Naive thymus-derived CD4-positive, alpha-beta T cell (primary cell): ENCODE data around the gene LDLR. TPM values are rescaled to one million over a fixed set of nuclear protein-coding genes. Genes with fewer than 3 reads are reported as not detected.
A peak's percentile ranks its signal among the peaks of the same experiment; 100 is the strongest.
"Not testable (repeated sequence)": the region's sequence is repeated elsewhere in the genome, so short reads cannot be mapped to it uniquely, and the experiment has no call there.

Experiments
- ATAC-seq: fragments of 150-1000 bp; cut with Tn5 transposase; 2 replicates; pipeline ENCODE4 v1.10.0; 2021; ENCODE audit warnings: mild to moderate bottlenecking, moderate library complexity
- CTCF ChIA-PET: fragments of 350-600 bp; sonication (Branson Sonifier 250); formaldehyde crosslinking; loops from one replicate; lab custom pipeline; 2021; ENCODE audit warnings: antibody characterized with exemption; lab: Charles Lee
- POLR2A ChIA-PET: fragments of 350-600 bp; sonication (Branson Sonifier 250); formaldehyde crosslinking; loops from one replicate; lab custom pipeline; 2021; ENCODE audit warnings: antibody characterized with exemption, inconsistent platforms; lab: Charles Lee
- DNase-seq, 9 donors: peaks; one replicate each; pipeline versions ENCODE4 v3.0.0 to v3.0.0-alpha.2; 2020 to 2022; ENCODE audit warnings: mixed read lengths in 1 of 9
- H3K27ac ChIP-seq: one replicate; pipeline ENCODE4 v1.7.0; 2013; ENCODE audit warnings: mild to moderate bottlenecking, low read depth, low read length, moderate library complexity
- H3K27me3 ChIP-seq, 2 donors: one replicate each; pipeline ENCODE4 v1.7.0; 2013; ENCODE audit warnings: low read length in 2 of 2, mild to moderate bottlenecking in 2 of 2, moderate library complexity in 2 of 2; ENCODE audit not compliant: control insufficient read depth in 2 of 2, insufficient read depth in 2 of 2
- H3K36me3 ChIP-seq, 3 experiments: 1 replicate in 2 of 3; 2 replicates in 1 of 3; pipeline ENCODE4 v1.7.0; 2013; ENCODE audit warnings: low read length in 3 of 3, mild to moderate bottlenecking in 3 of 3, moderate library complexity in 1 of 3; ENCODE audit not compliant: insufficient read depth in 3 of 3, control insufficient read depth in 2 of 3
- H3K4me1 ChIP-seq, 2 donors: one replicate each; pipeline ENCODE4 v1.7.0; 2013; ENCODE audit warnings: low read length in 2 of 2, mild to moderate bottlenecking in 2 of 2, moderate library complexity in 1 of 2; ENCODE audit not compliant: control insufficient read depth in 2 of 2, insufficient read depth in 2 of 2
- H3K4me3 ChIP-seq: 2 replicates; pipeline ENCODE4 v1.7.0; 2013; ENCODE audit warnings: mild to moderate bottlenecking, low read length
- H3K9me3 ChIP-seq, 3 experiments: 1 replicate in 2 of 3; 2 replicates in 1 of 3; pipeline ENCODE4 v1.7.0; 2013; ENCODE audit warnings: low read length in 3 of 3; ENCODE audit not compliant: control insufficient read depth in 2 of 3
- H3K27ac Mint-ChIP-seq, 9 donors: one replicate each; pipeline ENCODE4 v1.8.0; 2020 to 2022; ENCODE audit warnings: mixed read lengths in 9 of 9, mild to moderate bottlenecking in 8 of 9, moderate library complexity in 5 of 9, inconsistent platforms in 2 of 9
- H3K27me3 Mint-ChIP-seq, 5 donors: one replicate each; pipeline ENCODE4 v1.8.0; 2021 to 2022; ENCODE audit warnings: mixed read lengths in 5 of 5, mild to moderate bottlenecking in 1 of 5
- H3K36me3 Mint-ChIP-seq, 5 donors: one replicate each; pipeline ENCODE4 v1.8.0; 2020 to 2022; ENCODE audit warnings: mixed read lengths in 5 of 5, mild to moderate bottlenecking in 3 of 5, inconsistent platforms in 1 of 5
- H3K4me1 Mint-ChIP-seq, 7 donors: one replicate each; pipeline ENCODE4 v1.8.0; 2020 to 2022; ENCODE audit warnings: mixed read lengths in 7 of 7, mild to moderate bottlenecking in 3 of 7, inconsistent platforms in 1 of 7
- H3K4me3 Mint-ChIP-seq, 10 donors: one replicate each; pipeline ENCODE4 v1.8.0; 2020 to 2022; ENCODE audit warnings: mild to moderate bottlenecking in 10 of 10, mixed read lengths in 10 of 10, moderate library complexity in 6 of 10, inconsistent platforms in 2 of 10
- H3K9me3 Mint-ChIP-seq, 11 donors: one replicate each; pipeline ENCODE4 v1.8.0; 2020 to 2022; ENCODE audit warnings: mixed read lengths in 11 of 11, mild to moderate bottlenecking in 4 of 11, inconsistent platforms in 1 of 11, moderate library complexity in 1 of 11
- intact Hi-C, 2 donors: fragments of 100-400 bp; cut with micrococcal nuclease; formaldehyde crosslinking; loops; one replicate each; pipeline ENCODE4 v1.15.1; 2023
- polyA plus RNA-seq, 2 donors: library from polyadenylated mRNA; unstranded; fragments of 300-500 nt; fragmentation: Illumina TruSeq; gene quantifications; one replicate each; pipeline ENCODE4 v1.2.3, GENCODE V29; 2021
- total RNA-seq, 6 experiments: library from RNA in 5 of 6; stranded (reverse) in 5 of 6; gene quantifications; 1 replicate in 5 of 6; 2 replicates in 1 of 6; pipeline ENCODE4 v1.2.3 and lab custom pipeline; 2021 to 2026

The LDLR gene
- total and polyA plus RNA-seq, 7 experiments from 2014 or later, result 5.5 to 90.3 (median 34.2) TPM

DNA sequence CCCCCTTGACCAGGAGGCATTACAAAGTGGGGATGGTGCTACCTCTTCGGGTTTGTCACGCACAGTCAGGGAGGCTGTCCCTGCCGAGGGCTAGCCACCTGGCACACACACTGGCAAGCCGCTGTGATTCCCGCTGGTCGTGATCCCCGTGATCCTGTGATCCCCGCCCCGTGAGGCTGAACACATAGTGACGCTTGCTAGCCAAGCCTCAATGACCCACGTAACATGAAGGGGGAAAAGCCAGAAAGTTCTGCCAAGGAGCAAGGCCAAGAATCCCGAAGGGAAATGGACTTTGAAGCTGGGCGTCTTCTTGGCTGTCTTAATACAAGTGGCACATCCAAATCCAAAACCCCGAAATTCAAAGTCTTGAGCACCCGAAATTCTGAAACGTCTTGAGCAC, 13.7 kb downstream of the LDLR start:
- no peaks in the 10 kb centered on the region for H3K27me3 Mint-ChIP-seq
- no peak overlapping the region for H3K4me3 Mint-ChIP-seq
- no peak for ATAC-seq
- intact Hi-C loops, result no loop called here
- Histone ChIP-seq H3K4me3 (no peak overlapping the region), H3K4me1 (peaks cover 0 to 3% of the 10 kb centered on the region in 2 donors), H3K9me3 (no peaks in the 10 kb centered on the region), H3K27me3 (no peaks in the 10 kb centered on the region), H3K36me3 (peaks cover 0 to 58% (median 8%) of the 10 kb centered on the region in 3 experiments), H3K27ac (no peak overlapping the region)
- POLR2A ChIA-PET, result interaction anchor here (1.0 kb wide), 1 partner anchor 12 kb away, joined by 3 read pairs; no protein-coding TSS in a partner anchor
- CTCF ChIA-PET, result no interaction called here
- peaks cover 0 to 12% (median 0%) of the 10 kb centered on the region in 11 donors for H3K9me3 Mint-ChIP-seq
- peaks cover 5 to 42% (median 12%) of the 10 kb centered on the region in 5 donors for H3K36me3 Mint-ChIP-seq
- no peak for DNase-seq
- H3K4me1 Mint-ChIP-seq, result peaks cover 4 to 20% (median 6%) of the 10 kb centered on the region in 7 donors
- no peak overlapping the region for H3K27ac Mint-ChIP-seq

DNA sequence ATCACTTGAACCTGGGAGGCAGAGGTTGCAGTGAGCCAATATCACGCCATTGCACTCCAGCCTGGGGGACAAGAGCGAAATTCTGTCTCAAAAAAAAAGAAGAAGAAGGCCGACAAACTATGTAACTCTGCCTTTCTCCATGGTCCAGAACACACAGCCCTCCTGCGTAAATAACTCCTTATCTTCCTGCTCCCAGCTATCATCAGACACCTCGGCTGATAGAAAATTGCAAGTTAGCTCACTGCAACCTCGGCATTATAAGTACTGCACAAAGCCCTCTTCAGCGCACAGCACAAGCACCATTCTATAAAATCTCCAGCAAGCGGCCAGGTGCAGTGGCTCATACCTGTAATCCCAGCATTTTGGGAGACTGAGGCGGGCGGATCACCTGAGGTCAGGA, 14.4 kb downstream of the LDLR start:
- H3K4me1 ChIP-seq, H3K27me3 ChIP-seq, H3K4me3 ChIP-seq, H3K27me3 Mint-ChIP-seq, H3K9me3 ChIP-seq, H3K27ac Mint-ChIP-seq, DNase-seq, H3K27ac ChIP-seq, intact Hi-C loops, ATAC-seq, H3K4me3 Mint-ChIP-seq: not testable (repeated sequence)
- CTCF ChIA-PET, result interaction anchor here (0.9 kb wide), 1 partner anchor 23 kb away, joined by 3 read pairs; no protein-coding TSS in a partner anchor
- Mint-ChIP-seq H3K9me3 (peaks cover 0 to 12% (median 0%) of the 10 kb centered on the region in 11 donors), H3K36me3 (peaks cover 5 to 46% (median 14%) of the 10 kb centered on the region in 5 donors), H3K4me1 (peaks cover 4 to 16% (median 6%) of the 10 kb centered on the region in 7 donors)
- POLR2A ChIA-PET, result interaction anchor here (0.7 kb wide), 1 partner anchor 66 kb away, joined by 4 read pairs; no protein-coding TSS in a partner anchor
- H3K36me3 ChIP-seq, result peaks cover 0 to 64% (median 8%) of the 10 kb centered on the region in 3 experiments

DNA sequence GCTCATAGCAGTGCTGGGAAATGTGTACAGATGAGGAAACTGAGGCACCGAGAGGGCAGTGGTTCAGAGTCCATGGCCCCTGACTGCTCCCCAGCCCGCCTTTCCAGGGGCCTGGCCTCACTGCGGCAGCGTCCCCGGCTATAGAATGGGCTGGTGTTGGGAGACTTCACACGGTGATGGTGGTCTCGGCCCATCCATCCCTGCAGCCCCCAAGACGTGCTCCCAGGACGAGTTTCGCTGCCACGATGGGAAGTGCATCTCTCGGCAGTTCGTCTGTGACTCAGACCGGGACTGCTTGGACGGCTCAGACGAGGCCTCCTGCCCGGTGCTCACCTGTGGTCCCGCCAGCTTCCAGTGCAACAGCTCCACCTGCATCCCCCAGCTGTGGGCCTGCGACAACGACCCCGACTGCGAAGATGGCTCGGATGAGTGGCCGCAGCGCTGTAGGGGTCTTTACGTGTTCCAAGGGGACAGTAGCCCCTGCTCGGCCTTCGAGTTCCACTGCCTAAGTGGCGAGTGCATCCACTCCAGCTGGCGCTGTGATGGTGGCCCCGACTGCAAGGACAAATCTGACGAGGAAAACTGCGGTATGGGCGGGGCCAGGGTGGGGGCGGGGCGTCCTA, 15.9 kb downstream of the LDLR start:
- ChIA-PET CTCF (no interaction called here), POLR2A (interaction anchor here (0.6 kb wide), 1 partner anchor 12 kb away, joined by 3 read pairs; no protein-coding TSS in a partner anchor)
- Histone ChIP-seq H3K36me3 (peaks cover 0 to 71% (median 8%) of the 10 kb centered on the region in 3 experiments), H3K4me1 (peaks cover 0 to under 1% of the 10 kb centered on the region in 2 donors), H3K27me3 (no peaks in the 10 kb centered on the region), H3K27ac (no peak overlapping the region), H3K4me3 (no peak overlapping the region), H3K9me3 (no peaks in the 10 kb centered on the region)
- H3K27me3 Mint-ChIP-seq, result no peaks in the 10 kb centered on the region
- H3K4me3 Mint-ChIP-seq, result no peak overlapping the region
- no peak for DNase-seq
- intact Hi-C loops, result no loop called here
- H3K36me3 Mint-ChIP-seq, result peaks cover 2 to 35% (median 7%) of the 10 kb centered on the region in 5 donors
- no peak overlapping the region for H3K27ac Mint-ChIP-seq
- peaks cover 0 to under 1% (median 0%) of the 10 kb centered on the region in 11 donors for H3K9me3 Mint-ChIP-seq
- ATAC-seq, result peak; percentile 24
- peaks cover 1 to 5% (median 3%) of the 10 kb centered on the region in 7 donors for H3K4me1 Mint-ChIP-seq

DNA sequence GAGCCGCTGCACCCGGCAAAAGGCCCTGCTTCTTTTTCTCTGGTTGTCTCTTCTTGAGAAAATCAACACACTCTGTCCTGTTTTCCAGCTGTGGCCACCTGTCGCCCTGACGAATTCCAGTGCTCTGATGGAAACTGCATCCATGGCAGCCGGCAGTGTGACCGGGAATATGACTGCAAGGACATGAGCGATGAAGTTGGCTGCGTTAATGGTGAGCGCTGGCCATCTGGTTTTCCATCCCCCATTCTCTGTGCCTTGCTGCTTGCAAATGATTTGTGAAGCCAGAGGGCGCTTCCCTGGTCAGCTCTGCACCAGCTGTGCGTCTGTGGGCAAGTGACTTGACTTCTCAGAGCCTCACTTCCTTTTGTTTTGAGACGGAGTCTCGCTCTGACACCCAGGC, 17.2 kb downstream of the LDLR start:
- no peaks in the 10 kb centered on the region for H3K27me3 ChIP-seq
- DNase-seq, result no peak
- H3K27ac Mint-ChIP-seq, result peak overlapping the region in 1 of 9 donors; percentile 55
- H3K4me3 Mint-ChIP-seq, result no peak overlapping the region
- CTCF ChIA-PET, result no interaction called here
- H3K27ac ChIP-seq, result no peak overlapping the region
- H3K27me3 Mint-ChIP-seq, result no peaks in the 10 kb centered on the region
- no peak overlapping the region for H3K4me3 ChIP-seq
- peaks cover 0 to 80% (median 8%) of the 10 kb centered on the region in 3 experiments for H3K36me3 ChIP-seq
- H3K4me1 Mint-ChIP-seq, result peaks cover 0 to 3% (median 0%) of the 10 kb centered on the region in 7 donors
- H3K36me3 Mint-ChIP-seq, result peaks cover 0 to 34% (median 4%) of the 10 kb centered on the region in 5 donors
- POLR2A ChIA-PET, result no interaction called here
- H3K9me3 Mint-ChIP-seq, result no peaks in the 10 kb centered on the region
- intact Hi-C loops, result no loop called here
- no peaks in the 10 kb centered on the region for H3K9me3 ChIP-seq
- H3K4me1 ChIP-seq, result no peaks in the 10 kb centered on the region
- ATAC-seq, result no peak

DNA sequence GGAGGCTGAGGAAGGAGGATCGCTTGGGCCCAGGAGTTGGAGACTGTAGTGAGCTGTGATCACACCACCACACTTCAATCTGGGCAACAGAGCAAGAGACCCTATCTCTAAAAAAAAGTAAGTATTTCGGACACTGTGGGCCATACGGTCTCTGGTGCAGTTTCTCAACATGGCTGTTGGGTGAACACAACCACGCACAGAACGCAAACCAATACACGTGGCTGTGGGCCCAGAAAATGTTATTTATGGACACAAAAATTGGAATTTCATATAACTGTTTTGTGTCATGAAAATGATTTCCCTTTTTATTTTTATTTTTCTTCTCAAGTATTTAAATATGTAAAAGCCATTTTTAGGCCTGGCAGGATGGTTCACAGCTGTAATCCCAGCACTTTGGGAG, 19.5 kb downstream of the LDLR start:
- Mint-ChIP-seq H3K27ac (no peak overlapping the region), H3K4me3 (no peak overlapping the region), H3K4me1 (peaks cover 0 to 6% (median 0%) of the 10 kb centered on the region in 7 donors), H3K27me3 (no peaks in the 10 kb centered on the region), H3K36me3 (peaks cover 5 to 31% (median 10%) of the 10 kb centered on the region in 5 donors), H3K9me3 (no peaks in the 10 kb centered on the region)
- Histone ChIP-seq H3K4me1 (no peaks in the 10 kb centered on the region), H3K27ac (no peak overlapping the region), H3K9me3 (no peaks in the 10 kb centered on the region), H3K4me3 (no peak overlapping the region), H3K27me3 (no peaks in the 10 kb centered on the region), H3K36me3 (peaks cover 0 to 87% (median 0%) of the 10 kb centered on the region in 3 experiments)
- ATAC-seq (no peak), DNase-seq (no peak)
- CTCF ChIA-PET, result interaction anchor here (1.3 kb wide), 1 partner anchor 73 kb away, joined by 3 read pairs; no protein-coding TSS in a partner anchor
- POLR2A ChIA-PET, result no interaction called here
- intact Hi-C loops, result no loop called here

DNA sequence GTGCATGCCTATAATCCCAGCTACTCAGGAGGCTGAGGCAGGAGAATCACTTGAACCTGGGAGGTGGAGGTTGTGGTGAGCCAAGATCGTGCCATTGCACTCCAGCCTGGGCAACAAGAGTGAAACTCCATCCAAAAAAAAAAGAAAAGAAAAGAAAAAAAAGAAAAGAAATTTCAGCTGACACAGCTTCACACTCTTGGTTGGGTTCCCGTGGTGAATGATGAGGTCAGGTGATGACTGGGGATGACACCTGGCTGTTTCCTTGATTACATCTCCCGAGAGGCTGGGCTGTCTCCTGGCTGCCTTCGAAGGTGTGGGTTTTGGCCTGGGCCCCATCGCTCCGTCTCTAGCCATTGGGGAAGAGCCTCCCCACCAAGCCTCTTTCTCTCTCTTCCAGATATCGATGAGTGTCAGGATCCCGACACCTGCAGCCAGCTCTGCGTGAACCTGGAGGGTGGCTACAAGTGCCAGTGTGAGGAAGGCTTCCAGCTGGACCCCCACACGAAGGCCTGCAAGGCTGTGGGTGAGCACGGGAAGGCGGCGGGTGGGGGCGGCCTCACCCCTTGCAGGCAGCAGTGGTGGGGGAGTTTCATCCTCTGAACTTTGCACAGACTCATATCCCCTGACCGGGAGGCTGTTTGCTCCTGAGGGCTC, 22.0 kb downstream of the LDLR start:
- Mint-ChIP-seq H3K4me1 (peaks cover 0 to 6% (median 0%) of the 10 kb centered on the region in 7 donors), H3K27me3 (no peaks in the 10 kb centered on the region), H3K27ac (peak overlapping the region in 1 of 9 donors; percentile 59), H3K4me3 (no peak overlapping the region), H3K9me3 (no peaks in the 10 kb centered on the region), H3K36me3 (peaks cover 3 to 34% (median 10%) of the 10 kb centered on the region in 5 donors)
- ATAC-seq, result no peak
- DNase-seq, result no peak
- ChIA-PET CTCF (no interaction called here), POLR2A (interaction anchor here (0.6 kb wide), 1 partner anchor 13 kb away, joined by 3 read pairs; no protein-coding TSS in a partner anchor)
- H3K4me1 ChIP-seq, result no peaks in the 10 kb centered on the region
- H3K36me3 ChIP-seq, result peaks cover 0 to 89% (median 0%) of the 10 kb centered on the region in 3 experiments
- no peak overlapping the region for H3K4me3 ChIP-seq
- no peaks in the 10 kb centered on the region for H3K9me3 ChIP-seq
- no peaks in the 10 kb centered on the region for H3K27me3 ChIP-seq
- no peak overlapping the region for H3K27ac ChIP-seq
- intact Hi-C loops, result no loop called here
